ENCODE measurements around the gene SPPL3.

DNA sequence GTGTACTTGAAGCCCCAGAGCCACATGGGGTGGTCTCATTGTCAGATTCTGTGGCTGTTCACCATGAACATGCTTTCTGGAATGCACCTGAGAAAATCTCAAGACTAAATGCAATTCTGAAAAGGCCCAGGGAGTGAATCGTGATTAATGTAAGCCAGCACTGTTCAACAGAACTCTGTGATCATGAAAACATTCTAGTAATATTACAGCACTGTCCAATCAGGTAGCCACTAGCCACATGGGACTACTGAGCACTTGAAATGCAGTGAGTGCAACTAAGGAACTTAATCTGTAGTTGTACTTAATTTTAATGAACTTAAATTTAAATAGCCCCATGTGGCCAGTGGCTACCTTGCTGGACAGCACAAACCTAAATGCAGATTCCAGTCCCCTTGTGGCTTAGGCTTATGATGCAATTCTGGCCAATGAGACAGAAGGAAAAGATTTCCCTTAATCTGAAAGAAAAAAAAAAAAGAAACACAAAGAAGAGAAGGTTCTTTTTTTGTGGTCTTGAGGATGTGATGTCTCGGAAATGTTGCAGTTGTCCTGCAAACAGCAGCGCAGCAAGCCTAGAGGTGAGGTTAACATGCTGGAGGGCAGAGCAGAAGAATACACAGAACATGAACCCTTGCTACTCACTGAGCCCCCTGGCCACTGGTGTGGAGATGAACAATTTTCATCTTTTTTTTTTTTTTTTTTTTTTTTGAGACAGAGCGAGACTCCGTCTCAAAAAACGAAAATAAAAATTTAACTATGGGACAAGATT lies 48.2 kb downstream of the SPPL3 start:
- TF ChIP-seq EZH2phosphoT487 (IDR thresholded peaks at IDR 0.05; ENCODE audit: unreplicated experiment) (no peak), POLR2AphosphoS5 (IDR thresholded peaks at IDR 0.05; ENCODE audit: low read depth) (no peak), EZH2 (IDR thresholded peaks at IDR 0.05; ENCODE audit: low read depth, unreplicated experiment) (no peak), CREB1 (CRISPR knock-in tag; IDR thresholded peaks at IDR 0.05; ENCODE audit: low read depth) (no peak), JUNB (IDR thresholded peaks at IDR 0.05; ENCODE audit: unreplicated experiment) (no peak), ZNF114 (CRISPR knock-in tag; IDR thresholded peaks at IDR 0.05) (no peak), ZNF331 (CRISPR knock-in tag; IDR thresholded peaks at IDR 0.05; ENCODE audit: low read depth) (no peak)
- TF ChIP-seq, protein P1, sequence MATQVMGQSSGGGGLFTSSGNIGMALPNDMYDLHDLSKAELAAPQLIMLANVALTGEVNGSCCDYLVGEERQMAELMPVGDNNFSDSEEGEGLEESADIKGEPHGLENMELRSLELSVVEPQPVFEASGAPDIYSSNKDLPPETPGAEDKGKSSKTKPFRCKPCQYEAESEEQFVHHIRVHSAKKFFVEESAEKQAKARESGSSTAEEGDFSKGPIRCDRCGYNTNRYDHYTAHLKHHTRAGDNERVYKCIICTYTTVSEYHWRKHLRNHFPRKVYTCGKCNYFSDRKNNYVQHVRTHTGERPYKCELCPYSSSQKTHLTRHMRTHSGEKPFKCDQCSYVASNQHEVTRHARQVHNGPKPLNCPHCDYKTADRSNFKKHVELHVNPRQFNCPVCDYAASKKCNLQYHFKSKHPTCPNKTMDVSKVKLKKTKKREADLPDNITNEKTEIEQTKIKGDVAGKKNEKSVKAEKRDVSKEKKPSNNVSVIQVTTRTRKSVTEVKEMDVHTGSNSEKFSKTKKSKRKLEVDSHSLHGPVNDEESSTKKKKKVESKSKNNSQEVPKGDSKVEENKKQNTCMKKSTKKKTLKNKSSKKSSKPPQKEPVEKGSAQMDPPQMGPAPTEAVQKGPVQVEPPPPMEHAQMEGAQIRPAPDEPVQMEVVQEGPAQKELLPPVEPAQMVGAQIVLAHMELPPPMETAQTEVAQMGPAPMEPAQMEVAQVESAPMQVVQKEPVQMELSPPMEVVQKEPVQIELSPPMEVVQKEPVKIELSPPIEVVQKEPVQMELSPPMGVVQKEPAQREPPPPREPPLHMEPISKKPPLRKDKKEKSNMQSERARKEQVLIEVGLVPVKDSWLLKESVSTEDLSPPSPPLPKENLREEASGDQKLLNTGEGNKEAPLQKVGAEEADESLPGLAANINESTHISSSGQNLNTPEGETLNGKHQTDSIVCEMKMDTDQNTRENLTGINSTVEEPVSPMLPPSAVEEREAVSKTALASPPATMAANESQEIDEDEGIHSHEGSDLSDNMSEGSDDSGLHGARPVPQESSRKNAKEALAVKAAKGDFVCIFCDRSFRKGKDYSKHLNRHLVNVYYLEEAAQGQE (IDR thresholded peaks at IDR 0.05; ENCODE audit: unreplicated experiment), result no peak
- TF ChIP-seq, protein P2, sequence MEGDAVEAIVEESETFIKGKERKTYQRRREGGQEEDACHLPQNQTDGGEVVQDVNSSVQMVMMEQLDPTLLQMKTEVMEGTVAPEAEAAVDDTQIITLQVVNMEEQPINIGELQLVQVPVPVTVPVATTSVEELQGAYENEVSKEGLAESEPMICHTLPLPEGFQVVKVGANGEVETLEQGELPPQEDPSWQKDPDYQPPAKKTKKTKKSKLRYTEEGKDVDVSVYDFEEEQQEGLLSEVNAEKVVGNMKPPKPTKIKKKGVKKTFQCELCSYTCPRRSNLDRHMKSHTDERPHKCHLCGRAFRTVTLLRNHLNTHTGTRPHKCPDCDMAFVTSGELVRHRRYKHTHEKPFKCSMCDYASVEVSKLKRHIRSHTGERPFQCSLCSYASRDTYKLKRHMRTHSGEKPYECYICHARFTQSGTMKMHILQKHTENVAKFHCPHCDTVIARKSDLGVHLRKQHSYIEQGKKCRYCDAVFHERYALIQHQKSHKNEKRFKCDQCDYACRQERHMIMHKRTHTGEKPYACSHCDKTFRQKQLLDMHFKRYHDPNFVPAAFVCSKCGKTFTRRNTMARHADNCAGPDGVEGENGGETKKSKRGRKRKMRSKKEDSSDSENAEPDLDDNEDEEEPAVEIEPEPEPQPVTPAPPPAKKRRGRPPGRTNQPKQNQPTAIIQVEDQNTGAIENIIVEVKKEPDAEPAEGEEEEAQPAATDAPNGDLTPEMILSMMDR (conservative IDR thresholded peaks at IDR 0.05; ENCODE audit: low read depth in 2 of 2), result no peak
- TF ChIP-seq, protein P3, sequence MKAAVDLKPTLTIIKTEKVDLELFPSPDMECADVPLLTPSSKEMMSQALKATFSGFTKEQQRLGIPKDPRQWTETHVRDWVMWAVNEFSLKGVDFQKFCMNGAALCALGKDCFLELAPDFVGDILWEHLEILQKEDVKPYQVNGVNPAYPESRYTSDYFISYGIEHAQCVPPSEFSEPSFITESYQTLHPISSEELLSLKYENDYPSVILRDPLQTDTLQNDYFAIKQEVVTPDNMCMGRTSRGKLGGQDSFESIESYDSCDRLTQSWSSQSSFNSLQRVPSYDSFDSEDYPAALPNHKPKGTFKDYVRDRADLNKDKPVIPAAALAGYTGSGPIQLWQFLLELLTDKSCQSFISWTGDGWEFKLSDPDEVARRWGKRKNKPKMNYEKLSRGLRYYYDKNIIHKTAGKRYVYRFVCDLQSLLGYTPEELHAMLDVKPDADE (IDR thresholded peaks at IDR 0.05), result no peak

Measured in GM23338 (cell line).